ENCODE data around the gene SPINK1.
"Not testable (repeated sequence)": the region's sequence is repeated elsewhere in the genome, so short reads cannot be mapped to it uniquely, and the experiment has no call there.

Gene SPINK1

GRCh38 chr5:147831465-147831864 is at the start of gene SPINK1:
Gene SPINK1 (minus strand): TSS chr5:147831671. CDS start chr5:147831577, 94 bp downstream.
- DNase-seq = no peak

GRCh38 chr5:147880487-147880886 is 49.0 kb upstream of the SPINK1 start:
- DNase-seq = no peak

- DNase-seq = no peak
Measured at GRCh38 chr5:147879784-147880183, 48.3 kb upstream of the SPINK1 start.

GRCh38 chr5:147878066-147878759 is 46.7 kb upstream of the SPINK1 start, which contains the start of gene SCGB3A2:
Gene SCGB3A2 (plus strand): TSS chr5:147878711. CDS start chr5:147878804, 93 bp downstream.
- no peak for DNase-seq

GRCh38 chr5:147876626-147877025 is 45.2 kb upstream of the SPINK1 start:
- DNase-seq = no peak

GRCh38 chr5:147876141-147876540 is 44.7 kb upstream of the SPINK1 start:
- no peak for DNase-seq

- no peak for DNase-seq
Measured at GRCh38 chr5:147874910-147875367, 43.5 kb upstream of the SPINK1 start.

GRCh38 chr5:147874118-147874875 is 42.8 kb upstream of the SPINK1 start:
- not testable (repeated sequence) for DNase-seq

GRCh38 chr5:147872744-147873435 is 41.4 kb upstream of the SPINK1 start:
- DNase-seq = not testable (repeated sequence)

GRCh38 chr5:147871980-147872549 is 40.6 kb upstream of the SPINK1 start:
- DNase-seq = not testable (repeated sequence)

GRCh38 chr5:147869892-147870291 is 38.4 kb upstream of the SPINK1 start:
- not testable (repeated sequence) for DNase-seq

GRCh38 chr5:147869112-147869511 is 37.6 kb upstream of the SPINK1 start:
- DNase-seq = no peak

GRCh38 chr5:147863454-147864158 is 32.1 kb upstream of the SPINK1 start:
- no peak for DNase-seq

- DNase-seq = no peak
Measured at GRCh38 chr5:147860641-147861025, 29.2 kb upstream of the SPINK1 start.

- no peak for DNase-seq
Measured at GRCh38 chr5:147859962-147860640, 28.6 kb upstream of the SPINK1 start.

GRCh38 chr5:147858565-147858964 is 27.1 kb upstream of the SPINK1 start:
- no peak for DNase-seq

- peak; percentile 66 for DNase-seq
Measured at GRCh38 chr5:147857302-147858129, 26.0 kb upstream of the SPINK1 start.

GRCh38 chr5:147856801-147857200 is 25.3 kb upstream of the SPINK1 start:
- DNase-seq = no peak

GRCh38 chr5:147855774-147856069 is 24.3 kb upstream of the SPINK1 start:
- DNase-seq = no peak

GRCh38 chr5:147854894-147855773 is 23.7 kb upstream of the SPINK1 start:
- DNase-seq = no peak

All from activated effector memory CD4-positive, alpha-beta T cell treated with anti-CD3 and anti-CD28 coated beads, Interleukin-2, amount 50 U/mL, for 16 hours (primary cell).